ENCODE measurements around the gene FRMD3. TPM values are rescaled to one million over a fixed set of nuclear protein-coding genes. Genes with fewer than 3 reads are reported as not detected.

The FRMD3 gene
- total RNA-seq, 4 donors from 2014 or later, result 1.8 to 13.3 (median 3.3) TPM

GRCh38 chr9:83327750-83328622 lies 210.2 kb downstream of the FRMD3 start:
- Histone ChIP-seq H3K4me1 (no peaks in the 10 kb centered on the region), H3K4me3 (no peak overlapping the region), H3K27ac (no peak overlapping the region), H3K27me3 (no peaks in the 10 kb centered on the region), H3K36me3 (no peaks in the 10 kb centered on the region), H3K9me3 (no peaks in the 10 kb centered on the region)
- TF ChIP-seq CTCF (IDR thresholded peaks at IDR 0.05) (no peak), POLR2A (IDR thresholded peaks at IDR 0.05) (no peak)
- DNase-seq, result no peak
- intact Hi-C loops (cut with DNase I; ENCODE audit: low total_unique reads), result no loop called here

DNA sequence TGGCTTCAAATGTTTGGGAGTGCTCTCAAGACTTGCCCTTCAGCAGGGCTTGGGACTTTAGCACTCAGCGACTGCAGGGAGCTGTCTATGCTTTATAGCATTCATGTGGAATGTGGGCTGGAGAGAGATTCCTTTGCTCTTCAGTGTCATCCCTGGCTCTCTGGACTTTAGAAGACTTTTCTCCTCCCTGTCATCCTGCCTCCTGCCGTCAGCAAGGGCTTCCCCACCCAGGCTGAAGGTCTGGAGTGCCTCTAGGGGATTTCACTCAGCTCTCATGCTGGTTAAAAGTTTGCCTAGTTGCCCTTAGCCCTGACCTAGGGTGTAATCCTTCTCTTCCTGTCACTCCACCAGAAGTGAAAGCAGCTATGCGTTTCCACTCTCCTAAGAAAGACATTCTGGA lies 210.9 kb downstream of the FRMD3 start:
- no peak for DNase-seq
- TF ChIP-seq CTCF (IDR thresholded peaks at IDR 0.05), result no peak
- TF ChIP-seq POLR2A (IDR thresholded peaks at IDR 0.05), result no peak
- intact Hi-C loops (cut with DNase I; ENCODE audit: low total_unique reads), result no loop called here
- no peaks in the 10 kb centered on the region for H3K9me3 ChIP-seq
- H3K36me3 ChIP-seq, result no peaks in the 10 kb centered on the region
- no peaks in the 10 kb centered on the region for H3K4me1 ChIP-seq
- no peak overlapping the region for H3K4me3 ChIP-seq
- H3K27me3 ChIP-seq, result no peaks in the 10 kb centered on the region
- no peak overlapping the region for H3K27ac ChIP-seq

GRCh38 chr9:83323148-83323547 lies 215.1 kb downstream of the FRMD3 start:
- DNase-seq, result no peak
- Histone ChIP-seq H3K9me3 (no peaks in the 10 kb centered on the region), H3K27ac (no peak overlapping the region), H3K36me3 (no peaks in the 10 kb centered on the region), H3K27me3 (no peaks in the 10 kb centered on the region), H3K4me1 (no peaks in the 10 kb centered on the region), H3K4me3 (no peak overlapping the region)
- intact Hi-C loops (cut with DNase I; ENCODE audit: low total_unique reads), result no loop called here
- TF ChIP-seq CTCF (IDR thresholded peaks at IDR 0.05), result no peak
- no peak for TF ChIP-seq POLR2A (IDR thresholded peaks at IDR 0.05)

- Histone ChIP-seq H3K27ac (no peak overlapping the region), H3K27me3 (no peaks in the 10 kb centered on the region), H3K36me3 (no peaks in the 10 kb centered on the region), H3K9me3 (no peaks in the 10 kb centered on the region), H3K4me1 (no peaks in the 10 kb centered on the region), H3K4me3 (no peak overlapping the region)
- no peak for DNase-seq
- intact Hi-C loops (cut with DNase I; ENCODE audit: low total_unique reads), result no loop called here
- TF ChIP-seq CTCF (IDR thresholded peaks at IDR 0.05) (no peak), POLR2A (IDR thresholded peaks at IDR 0.05) (no peak)
Observed at GRCh38 chr9:83322438-83322837, 215.8 kb downstream of the FRMD3 start.

DNA sequence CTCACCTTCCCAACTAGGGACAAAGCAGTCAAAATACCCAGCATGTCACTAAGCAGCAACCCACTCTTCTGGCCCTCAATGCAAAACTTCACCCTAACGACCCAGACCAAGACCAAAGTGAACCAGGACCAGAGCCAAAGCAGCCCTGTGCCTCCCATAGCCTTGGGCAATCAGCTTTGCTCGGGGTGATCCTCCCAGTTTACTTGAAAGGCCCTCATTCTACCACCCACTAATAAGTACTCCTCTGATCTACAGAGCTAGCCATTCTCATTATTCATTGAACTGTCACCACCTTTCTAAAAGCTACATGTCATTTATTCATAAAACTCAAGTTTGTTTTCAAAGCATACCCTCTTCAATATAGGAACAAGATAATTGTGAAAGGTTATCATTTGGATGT lies 221.0 kb downstream of the FRMD3 start:
- no peaks in the 10 kb centered on the region for H3K9me3 ChIP-seq
- TF ChIP-seq POLR2A (IDR thresholded peaks at IDR 0.05) (no peak), CTCF (IDR thresholded peaks at IDR 0.05) (no peak)
- no peak overlapping the region for H3K27ac ChIP-seq
- H3K4me1 ChIP-seq, result no peaks in the 10 kb centered on the region
- no peaks in the 10 kb centered on the region for H3K27me3 ChIP-seq
- DNase-seq, result no peak
- no peak overlapping the region for H3K4me3 ChIP-seq
- no peaks in the 10 kb centered on the region for H3K36me3 ChIP-seq
- intact Hi-C loops (cut with DNase I; ENCODE audit: low total_unique reads), result no loop called here
